Measurements from ENCODE around the gene STMND1.

GRCh38 chr6:17086469-17086868, 15.4 kb upstream of the STMND1 start:
- peak; percentile 72 for TF ChIP-seq CTCF (conservative IDR thresholded peaks at IDR 0.05; ENCODE audit: low read depth, low read length)
- TF ChIP-seq EZH2 (IDR thresholded peaks at IDR 0.05; ENCODE audit: borderline replicate concordance, low read depth, low read length, poor library complexity, severe bottlenecking), result no peak

Measured in A673 (cell line).